Caco-2 (cell line): ENCODE measurements around the gene SIRPA. TPM values are rescaled to one million over a fixed set of nuclear protein-coding genes. Genes with fewer than 3 reads are reported as not detected.

Source experiments
- BruUV-seq: library from RNA; stranded (reverse); fragments of 400-500 nt; replicated peaks from 2 replicates; lab custom pipeline; 2021; lab: Mats Ljungman, UMichigan
- CTCF ChIA-PET: fragments of 300-600 bp; sonication (Branson Sonifier 250); formaldehyde crosslinking; loops from one replicate; lab custom pipeline; 2022; ENCODE audit warnings: antibody characterized with exemption; lab: Charles Lee
- POLR2A ChIA-PET: fragments of 300-600 bp; sonication (Branson Sonifier 250); formaldehyde crosslinking; loops from one replicate; lab custom pipeline; 2022; ENCODE audit warnings: antibody characterized with exemption; lab: Charles Lee
- DNase-seq, 2 experiments: peaks; one replicate each; pipeline versions ENCODE4 v3.0.0 to v3.0.0-alpha.2; 2020 to 2022
- H3K27me3 ChIP-seq: replicated peaks from 2 replicates; pipeline ENCODE4 v1.6.0; 2011; ENCODE audit warnings: low read length; ENCODE audit not compliant: control insufficient read depth, insufficient read depth
- H3K36me3 ChIP-seq: 2 replicates; pipeline ENCODE4 v1.5.1; 2011; ENCODE audit warnings: low read length; ENCODE audit not compliant: control insufficient read depth, insufficient read depth
- H3K4me1 ChIP-seq: fragments of 250-450 bp; sonication (Bioruptor Pico); 2 replicates; pipeline ENCODE4 v1.5.1; 2020; ENCODE audit warnings: mild to moderate bottlenecking
- H3K4me3 ChIP-seq: 2 replicates; pipeline ENCODE4 v1.5.1; 2011; ENCODE audit warnings: low read depth, mild to moderate bottlenecking, control low read depth, low read length
- H3K9me3 ChIP-seq: fragments of 250-450 bp; sonication (Bioruptor Pico); 2 replicates; pipeline ENCODE4 v1.5.1; 2020; ENCODE audit warnings: mild to moderate bottlenecking, moderate library complexity
- H3K27ac Mint-ChIP-seq: one replicate; pipeline ENCODE4 v1.8.0; 2022; ENCODE audit warnings: mixed read lengths; ENCODE audit not compliant: unreplicated experiment
- H3K27me3 Mint-ChIP-seq: one replicate; pipeline ENCODE4 v1.8.0; 2022; ENCODE audit warnings: mixed read lengths; ENCODE audit not compliant: insufficient read depth, unreplicated experiment
- H3K36me3 Mint-ChIP-seq: one replicate; pipeline ENCODE4 v1.8.0; 2022; ENCODE audit warnings: mild to moderate bottlenecking, mixed read lengths; ENCODE audit not compliant: insufficient read depth, unreplicated experiment
- H3K4me1 Mint-ChIP-seq: one replicate; pipeline ENCODE4 v1.8.0; 2022; ENCODE audit warnings: low read depth, mixed read lengths; ENCODE audit not compliant: unreplicated experiment
- H3K4me3 Mint-ChIP-seq: one replicate; pipeline ENCODE4 v1.8.0; 2022; ENCODE audit warnings: mild to moderate bottlenecking, moderate library complexity, mixed read lengths; ENCODE audit not compliant: unreplicated experiment
- H3K9me3 Mint-ChIP-seq: one replicate; pipeline ENCODE4 v1.8.0; 2022; ENCODE audit warnings: mixed read lengths; ENCODE audit not compliant: unreplicated experiment
- intact Hi-C: fragments of 100-400 bp; cut with micrococcal nuclease; formaldehyde crosslinking; loops from one replicate; pipeline ENCODE4 v1.10.0; 2022; ENCODE audit not compliant: unreplicated experiment
- total RNA-seq: library from RNA; stranded (reverse); gene quantifications from 2 replicates; pipeline ENCODE4 v1.2.3, GENCODE V29; 2022
- TF ChIP-seq, protein P1 (sequence below), 2 experiments: fragments of 200-600 bp in 1 of 2; IDR thresholded peaks; 1 replicate in 1 of 2; 2 replicates in 1 of 2; pipeline versions ENCODE4 v1.5.1 to v1.8.0; 2011 to 2022; ENCODE audit warnings: antibody characterized with exemption in 1 of 2, control low read depth in 1 of 2, inconsistent platforms in 1 of 2, low read depth in 1 of 2, low read length in 1 of 2, mild to moderate bottlenecking in 1 of 2, moderate library complexity in 1 of 2; ENCODE audit not compliant: insufficient read depth in 1 of 2, severe bottlenecking in 1 of 2, unreplicated experiment in 1 of 2

The SIRPA gene
- total RNA-seq, 1 experiment from 2014 or later, result 33.3 TPM

DNA sequence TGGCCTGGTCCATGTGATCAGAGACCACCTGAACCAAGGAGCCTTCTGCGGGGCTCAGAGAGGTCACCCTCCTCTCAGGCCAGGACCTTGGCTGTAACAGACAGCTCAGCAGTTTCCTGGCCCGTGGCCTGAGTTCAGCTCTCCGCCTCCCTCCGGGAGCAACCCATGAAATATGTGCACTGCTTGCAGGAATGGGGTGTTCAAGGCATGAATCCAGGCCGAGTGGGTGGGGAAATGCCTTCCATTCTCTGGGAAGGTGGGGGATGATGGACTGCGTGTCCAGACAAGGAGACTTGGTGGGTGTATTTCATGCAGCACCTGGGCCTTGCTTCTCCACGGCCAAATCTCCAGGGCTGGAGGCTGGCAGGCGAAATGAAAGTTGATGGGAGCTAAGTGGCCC, 46.0 kb downstream of the SIRPA start:
- Mint-ChIP-seq H3K36me3 (peaks cover 8% of the 10 kb centered on the region), H3K27ac (no peak overlapping the region), H3K4me3 (no peak overlapping the region), H3K9me3 (no peaks in the 10 kb centered on the region), H3K27me3 (no peaks in the 10 kb centered on the region), H3K4me1 (peaks cover 21% of the 10 kb centered on the region)
- Histone ChIP-seq H3K27me3 (no peaks in the 10 kb centered on the region), H3K4me1 (peaks cover 36% of the 10 kb centered on the region), H3K4me3 (no peak overlapping the region), H3K36me3 (no peaks in the 10 kb centered on the region), H3K9me3 (no peaks in the 10 kb centered on the region)
- intact Hi-C loops, result no loop called here
- CTCF ChIA-PET, result no interaction called here
- POLR2A ChIA-PET, result no interaction called here
- TF ChIP-seq, protein P1, sequence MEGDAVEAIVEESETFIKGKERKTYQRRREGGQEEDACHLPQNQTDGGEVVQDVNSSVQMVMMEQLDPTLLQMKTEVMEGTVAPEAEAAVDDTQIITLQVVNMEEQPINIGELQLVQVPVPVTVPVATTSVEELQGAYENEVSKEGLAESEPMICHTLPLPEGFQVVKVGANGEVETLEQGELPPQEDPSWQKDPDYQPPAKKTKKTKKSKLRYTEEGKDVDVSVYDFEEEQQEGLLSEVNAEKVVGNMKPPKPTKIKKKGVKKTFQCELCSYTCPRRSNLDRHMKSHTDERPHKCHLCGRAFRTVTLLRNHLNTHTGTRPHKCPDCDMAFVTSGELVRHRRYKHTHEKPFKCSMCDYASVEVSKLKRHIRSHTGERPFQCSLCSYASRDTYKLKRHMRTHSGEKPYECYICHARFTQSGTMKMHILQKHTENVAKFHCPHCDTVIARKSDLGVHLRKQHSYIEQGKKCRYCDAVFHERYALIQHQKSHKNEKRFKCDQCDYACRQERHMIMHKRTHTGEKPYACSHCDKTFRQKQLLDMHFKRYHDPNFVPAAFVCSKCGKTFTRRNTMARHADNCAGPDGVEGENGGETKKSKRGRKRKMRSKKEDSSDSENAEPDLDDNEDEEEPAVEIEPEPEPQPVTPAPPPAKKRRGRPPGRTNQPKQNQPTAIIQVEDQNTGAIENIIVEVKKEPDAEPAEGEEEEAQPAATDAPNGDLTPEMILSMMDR (IDR thresholded peaks at IDR 0.05; ENCODE audit: insufficient read depth in 1 of 2, low read depth in 1 of 2, low read length in 1 of 2, severe bottlenecking in 1 of 2, unreplicated experiment in 1 of 2), result no peak
- DNase-seq, result no peak
- BruUV-seq, result no TSS peak

DNA sequence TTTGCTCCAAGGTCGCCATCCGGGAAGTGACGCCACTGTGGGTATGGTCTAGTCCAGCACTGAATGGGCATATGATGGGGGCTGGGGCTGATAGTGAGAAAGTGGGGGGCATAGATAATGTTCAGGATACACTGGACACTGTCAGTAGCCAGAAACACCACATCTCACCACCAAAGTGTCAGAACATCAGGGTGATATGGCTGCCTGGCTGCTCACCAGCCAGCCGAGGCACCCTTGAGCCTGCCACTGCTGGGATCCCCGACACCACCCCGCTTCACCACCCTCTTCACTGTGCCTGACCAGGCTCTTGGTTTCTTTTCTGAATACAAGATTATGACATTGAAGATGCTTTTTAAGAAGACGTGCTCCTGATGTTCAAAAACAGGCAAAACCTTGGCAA, 46.9 kb downstream of the SIRPA start:
- H3K4me3 Mint-ChIP-seq, result no peak overlapping the region
- H3K27me3 Mint-ChIP-seq, result no peaks in the 10 kb centered on the region
- Histone ChIP-seq H3K9me3 (no peaks in the 10 kb centered on the region), H3K4me3 (no peak overlapping the region), H3K4me1 (peaks cover 36% of the 10 kb centered on the region), H3K36me3 (no peaks in the 10 kb centered on the region), H3K27me3 (no peaks in the 10 kb centered on the region)
- BruUV-seq, result no TSS peak
- TF ChIP-seq, protein P1 (IDR thresholded peaks at IDR 0.05; ENCODE audit: insufficient read depth in 1 of 2, low read depth in 1 of 2, low read length in 1 of 2, severe bottlenecking in 1 of 2, unreplicated experiment in 1 of 2), result no peak
- H3K36me3 Mint-ChIP-seq, result no peaks in the 10 kb centered on the region
- H3K27ac Mint-ChIP-seq, result no peak overlapping the region
- H3K9me3 Mint-ChIP-seq, result no peaks in the 10 kb centered on the region
- DNase-seq, result no peak
- H3K4me1 Mint-ChIP-seq, result peaks cover 21% of the 10 kb centered on the region
- ChIA-PET CTCF (no interaction called here), POLR2A (no interaction called here)
- intact Hi-C loops, result no loop called here

DNA sequence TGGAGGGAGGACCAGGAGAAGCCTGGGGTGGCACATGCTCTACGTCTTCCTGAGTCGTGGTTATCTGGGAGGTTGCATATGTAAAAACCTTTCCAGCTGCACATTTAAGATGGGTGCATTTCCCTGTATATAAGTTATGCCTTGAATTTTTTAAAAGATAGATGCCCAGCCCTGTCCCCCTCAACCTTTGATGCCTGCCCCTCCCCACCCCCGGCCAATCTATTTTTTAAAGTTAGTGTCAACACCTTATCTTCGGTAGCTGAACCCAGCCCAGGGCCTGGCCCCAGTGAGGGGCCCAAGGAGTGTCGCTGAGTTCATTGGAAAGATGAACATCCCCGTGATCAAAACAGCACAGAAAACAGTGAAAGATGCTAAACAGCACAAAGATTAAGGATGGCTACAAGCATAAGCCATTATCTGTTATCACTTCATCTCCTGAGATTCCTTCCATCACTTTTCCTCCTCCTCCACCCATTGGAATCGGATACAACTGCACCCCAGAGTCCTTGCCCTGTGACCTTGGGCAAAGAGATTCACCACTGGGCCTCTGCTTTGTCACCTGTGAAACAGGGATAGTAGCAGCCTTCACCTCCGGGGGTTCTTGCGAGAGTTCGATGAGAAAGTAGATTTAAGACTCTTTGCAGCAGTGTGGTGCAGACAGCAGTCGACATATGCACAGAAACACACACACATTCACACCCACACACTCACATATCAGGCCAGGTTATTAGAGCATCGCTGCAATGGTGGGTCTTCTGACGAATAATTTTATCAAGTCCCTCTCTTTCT, 47.5 kb downstream of the SIRPA start:
- Mint-ChIP-seq H3K36me3 (no peaks in the 10 kb centered on the region), H3K4me3 (no peak overlapping the region), H3K9me3 (no peaks in the 10 kb centered on the region), H3K4me1 (peaks cover 21% of the 10 kb centered on the region), H3K27me3 (no peaks in the 10 kb centered on the region), H3K27ac (no peak overlapping the region)
- no peak for DNase-seq
- H3K4me1 ChIP-seq, result peaks cover 36% of the 10 kb centered on the region
- TF ChIP-seq, protein P1 (IDR thresholded peaks at IDR 0.05; ENCODE audit: insufficient read depth in 1 of 2, low read depth in 1 of 2, low read length in 1 of 2, severe bottlenecking in 1 of 2, unreplicated experiment in 1 of 2), result no peak
- ChIA-PET POLR2A (no interaction called here), CTCF (no interaction called here)
- no TSS peak for BruUV-seq
- intact Hi-C loops, result no loop called here
- no peaks in the 10 kb centered on the region for H3K9me3 ChIP-seq
- H3K4me3 ChIP-seq, result no peak overlapping the region
- no peaks in the 10 kb centered on the region for H3K36me3 ChIP-seq
- H3K27me3 ChIP-seq, result no peaks in the 10 kb centered on the region
